ENCODE results near the gene OR13C8.

OR13C8 gene

GRCh38 chr9:104617418-104617817, 48.5 kb downstream of the OR13C8 start:
- DNase-seq: no peak

- DNase-seq: no peak
Observed at GRCh38 chr9:104618104-104618503, 49.1 kb downstream of the OR13C8 start, which contains the start of gene OR13C9. Gene OR13C9, minus strand, starts transcription at chr9:104618204. Its CDS starts 0 bp downstream, at chr9:104618204.

Measured in eye (tissue), 1 donor.